A549 treated with AZD9567 at 1 μM for 4 hours (cell line): ENCODE results near the gene DLL4. TPM values are rescaled to one million over a fixed set of nuclear protein-coding genes. Genes with fewer than 3 reads are reported as not detected.

Experiments
- total RNA-seq: library from RNA; stranded (reverse); fragments of 200-300 nt; extraction: Qiagen RNA extraction; gene quantifications from 5 replicates; pipeline ENCODE4 v1.2.3, GENCODE V29; 2022; ENCODE audit not compliant: insufficient read depth

Gene DLL4
- total RNA-seq = 1.2 to 1.4 TPM (median 1.3 TPM) in 4 of 5 replicates, not detected in the other

DNA sequence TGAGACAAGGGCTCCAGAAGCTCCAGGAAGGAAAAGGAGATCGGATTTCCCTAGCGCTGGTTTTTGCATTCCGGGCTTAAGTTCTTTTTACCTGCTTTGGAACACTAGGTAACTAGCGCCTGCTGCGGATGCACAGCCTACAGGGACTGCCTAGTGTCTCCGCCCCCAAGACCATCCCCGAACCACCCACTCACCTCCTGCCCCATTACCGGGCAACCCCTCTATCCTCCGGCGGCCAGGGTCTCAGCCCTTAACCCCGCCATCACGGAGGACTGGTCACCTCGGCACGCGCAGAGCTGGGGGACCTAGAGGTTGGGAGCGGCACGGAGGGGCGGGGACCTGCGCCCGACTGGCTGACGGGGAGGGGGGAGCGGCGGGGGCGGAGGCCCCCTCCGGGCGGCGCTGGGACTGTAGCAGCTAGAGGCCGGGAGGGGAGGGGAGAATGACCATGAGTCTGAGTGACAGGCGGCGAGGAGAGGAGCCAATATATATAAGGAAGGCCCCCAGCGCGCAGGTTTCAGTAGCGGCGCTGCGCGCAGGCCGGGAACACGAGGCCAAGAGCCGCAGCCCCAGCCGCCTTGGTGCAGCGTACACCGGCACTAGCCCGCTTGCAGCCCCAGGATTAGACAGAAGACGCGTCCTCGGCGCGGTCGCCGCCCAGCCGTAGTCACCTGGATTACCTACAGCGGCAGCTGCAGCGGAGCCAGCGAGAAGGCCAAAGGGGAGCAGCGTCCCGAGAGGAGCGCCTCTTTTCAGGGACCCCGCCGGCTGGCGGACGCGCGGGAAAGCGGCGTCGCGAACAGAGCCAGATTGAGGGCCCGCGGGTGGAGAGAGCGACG is at the start of gene DLL4:
Gene DLL4 (plus strand): TSS at position 520 of the 839 bp plus-strand sequence. CDS start 329 bp downstream, outside the sequence.

DNA sequence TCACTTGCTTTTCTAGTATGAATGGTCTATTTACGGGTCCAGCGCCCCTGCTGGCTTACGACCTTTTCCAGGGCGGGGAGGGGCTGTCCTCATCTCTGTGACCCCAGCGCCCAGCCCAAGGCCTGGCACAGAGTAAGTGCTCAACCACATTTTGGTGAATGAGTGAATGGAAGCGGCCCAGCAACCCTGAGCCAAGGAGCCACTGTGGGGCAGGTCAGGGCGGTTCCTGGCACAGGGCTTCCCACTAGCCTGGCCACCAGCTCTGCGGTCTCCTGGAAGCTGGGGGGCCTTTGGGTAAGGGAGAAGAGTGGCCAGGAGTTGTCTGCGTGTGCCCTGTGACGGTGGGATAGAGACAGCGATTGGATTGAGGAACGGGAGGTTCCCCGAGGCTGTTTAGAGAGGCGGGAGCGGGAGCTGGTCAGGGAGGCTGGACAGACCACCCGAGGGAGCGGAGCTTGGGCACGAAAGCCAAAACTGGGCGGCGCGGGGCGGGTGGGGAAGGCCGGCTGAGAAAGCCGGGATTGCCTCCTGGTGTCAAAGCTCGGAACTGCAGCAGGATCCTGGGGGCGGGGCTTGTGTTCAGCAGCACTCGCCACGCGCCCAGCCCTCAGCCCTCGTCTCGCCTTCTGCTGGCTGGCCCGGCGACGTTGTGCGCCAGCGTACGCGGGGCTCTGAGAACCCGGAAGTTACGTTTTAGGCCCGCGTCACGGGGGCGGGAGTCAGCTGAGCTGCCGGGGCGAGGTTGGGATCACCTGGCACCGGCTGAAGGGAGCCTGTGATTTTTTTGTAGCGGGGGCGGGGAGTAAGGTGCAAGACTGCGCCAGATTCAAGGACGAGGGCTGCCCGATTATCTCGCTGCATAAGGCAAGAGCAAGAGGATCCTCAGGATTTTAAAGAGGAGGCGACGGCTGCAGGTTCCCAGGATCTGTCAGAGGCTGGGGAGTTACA is 35.1 kb upstream of the DLL4 start, which contains the start of gene VPS18:
Gene VPS18 (plus strand): TSS at position 718 of the 948 bp plus-strand sequence. CDS start 319 bp downstream, outside the sequence.

DNA sequence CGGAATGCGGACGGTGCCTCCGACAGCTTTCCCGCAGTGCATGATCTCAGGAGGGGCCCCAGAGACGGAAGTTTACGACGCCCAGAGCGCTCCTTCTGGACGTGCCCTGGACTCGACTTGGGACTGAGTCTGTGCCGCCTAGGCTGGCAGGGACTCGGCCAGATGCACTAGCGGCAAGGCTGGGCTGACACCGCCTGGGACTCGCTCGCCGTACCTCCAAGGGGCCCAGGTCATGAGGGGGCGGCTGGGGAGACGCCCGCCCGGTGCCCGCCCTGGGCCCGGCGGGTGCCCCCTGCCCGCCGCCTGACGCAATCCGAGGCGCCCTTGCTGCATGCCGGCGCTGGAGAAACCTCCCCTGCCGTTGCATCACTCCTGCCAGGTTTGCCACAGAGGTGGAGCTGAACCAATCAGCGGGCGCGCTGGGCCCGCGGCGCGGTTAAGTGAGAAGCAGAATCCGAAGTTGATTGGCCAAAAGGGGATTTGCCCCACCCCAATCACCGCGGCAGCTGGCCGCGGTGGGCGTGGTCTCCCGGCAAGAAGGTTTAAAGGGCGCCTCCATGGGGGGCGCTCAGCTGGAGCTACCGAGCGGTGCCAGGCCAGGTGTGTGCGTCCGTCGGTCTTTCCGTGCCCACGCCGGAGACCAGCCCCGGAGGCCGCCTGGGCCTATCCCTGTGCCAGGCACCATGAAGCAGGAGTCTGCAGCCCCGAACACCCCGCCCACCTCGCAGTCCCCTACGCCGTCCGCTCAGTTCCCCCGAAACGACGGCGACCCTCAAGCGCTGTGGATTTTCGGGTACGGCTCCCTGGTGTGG is 24.0 kb downstream of the DLL4 start, which contains the start of gene CHAC1:
Gene CHAC1 (plus strand): TSS at position 571 of the 812 bp plus-strand sequence. CDS start 113 bp downstream, at position 684.

Other genes with a start within 250 kb of the DLL4 start
- gene RAD51, start 234.2 kb upstream of the DLL4 start, total RNA-seq = 17.8 to 23.1 TPM (median 18.9 TPM) in 5 replicates
- gene RMDN3, start 174.1 kb upstream of the DLL4 start, total RNA-seq = 23.3 to 34.5 TPM (median 24.8 TPM) in 5 replicates
- 8.1 to 9.4 TPM (median 8.3 TPM) in 5 replicates for gene GCHFR, start 165.3 kb upstream of the DLL4 start, total RNA-seq
- 0.05 to 0.09 TPM (median 0.06 TPM) in 4 of 5 replicates, not detected in the other for gene C15orf62, start 159.4 kb upstream of the DLL4 start, total RNA-seq
- gene ZFYVE19, start 122.3 kb upstream of the DLL4 start, total RNA-seq = 17.5 to 23.6 TPM (median 18.1 TPM) in 5 replicates
- gene DNAJC17, start 121.9 kb upstream of the DLL4 start, total RNA-seq = 6.2 to 21.7 TPM (median 20.1 TPM) in 5 replicates
- 0.12 to 0.29 TPM (median 0.23 TPM) in 4 of 5 replicates, not detected in the other for gene PPP1R14D, start 100.6 kb upstream of the DLL4 start, total RNA-seq
- 0.53 to 0.92 TPM (median 0.72 TPM) in 4 of 5 replicates, not detected in the other for gene SPINT1, start 85.3 kb upstream of the DLL4 start, total RNA-seq
- 4.0 to 4.8 TPM (median 4.6 TPM) in 5 replicates for gene RHOV, start 55.1 kb upstream of the DLL4 start, total RNA-seq
- 17.2 to 25.9 TPM (median 22.3 TPM) in 5 replicates for gene VPS18, start 34.9 kb upstream of the DLL4 start, total RNA-seq
- 3.6 to 9.7 TPM (median 7.1 TPM) in 5 replicates for gene CHAC1, start 24.1 kb downstream of the DLL4 start, total RNA-seq
- gene INO80, start 186.9 kb downstream of the DLL4 start, total RNA-seq = 11.8 to 14.4 TPM (median 13.3 TPM) in 5 replicates